IMR-90 (cell line): ENCODE measurements around the gene RHOU.

Experiments used
- CEBPB ChIP-seq: IDR thresholded peaks from 2 replicates; pipeline ENCODE4 v1.6.1; 2012; ENCODE audit warnings: low read depth, low read length, improper control_type of control experiment
- CTCF ChIP-seq: conservative IDR thresholded peaks from 2 replicates; pipeline ENCODE4 v1.5.1; 2012; ENCODE audit warnings: mild to moderate bottlenecking, low read depth, low read length, improper control_type of control experiment
- FOS ChIP-seq: fragments of 150-350 bp; IDR thresholded peaks from 2 replicates; pipeline ENCODE4 v1.6.1; 2016; ENCODE audit warnings: low read depth, low read length
- RAD21 ChIP-seq: IDR thresholded peaks from 2 replicates; pipeline ENCODE4 v1.6.1; 2012; ENCODE audit warnings: low read length, improper control_type of control experiment
- RFX5 ChIP-seq: IDR thresholded peaks from 2 replicates; pipeline ENCODE4 v1.8.0; 2012; ENCODE audit warnings: low read depth, mild to moderate bottlenecking, low read length, moderate library complexity

GRCh38 chr1:228736844-228737445, 1.7 kb downstream of the RHOU start:
- no peak for TF ChIP-seq CTCF
- no peak for TF ChIP-seq RFX5
- no peak for TF ChIP-seq CEBPB
- TF ChIP-seq RAD21 = no peak
- TF ChIP-seq FOS = no peak
